HepG2 (cell line): Measurements from ENCODE around the gene GAL3ST2. TPM values are rescaled to one million over a fixed set of nuclear protein-coding genes. Genes with fewer than 3 reads are reported as not detected.

ENCODE experiments used
- ARID4A ChIP-seq: sonication (generic); formaldehyde crosslinking; IDR thresholded peaks from 2 replicates; pipeline ENCODE4 v1.5.0; 2020; ENCODE audit warnings: mild to moderate bottlenecking, missing genetic modification reagents, borderline replicate concordance
- ELF3 ChIP-seq: IDR thresholded peaks from 2 replicates; pipeline ENCODE4 v1.6.1; 2016; ENCODE audit warnings: missing genetic modification reagents, missing compliant biosample characterization
- FOSL1 ChIP-seq: sonication (generic); formaldehyde crosslinking; IDR thresholded peaks from 2 replicates; pipeline ENCODE4 v1.9.0; 2021; ENCODE audit warnings: missing genetic modification reagents, borderline replicate concordance
- FOSL2 ChIP-seq: sonication (generic); formaldehyde crosslinking; IDR thresholded peaks from 2 replicates; pipeline ENCODE4 v1.4.0; 2020; ENCODE audit warnings: missing genetic modification reagents
- FOXM1 ChIP-seq: sonication (generic); formaldehyde crosslinking; IDR thresholded peaks from 2 replicates; pipeline ENCODE4 v1.5.0; 2020; ENCODE audit warnings: missing genetic modification reagents
- GABPB1 ChIP-seq: IDR thresholded peaks from 2 replicates; pipeline ENCODE4 v1.6.1; 2016; ENCODE audit warnings: mild to moderate bottlenecking, missing genetic modification reagents, moderate library complexity, missing compliant biosample characterization
- HIC2 ChIP-seq: sonication (generic); formaldehyde crosslinking; IDR thresholded peaks from 2 replicates; pipeline ENCODE4 v1.9.0; 2022; ENCODE audit warnings: low read depth, missing genetic modification reagents
- IRF1 ChIP-seq: sonication (generic); formaldehyde crosslinking; IDR thresholded peaks from 2 replicates; pipeline ENCODE4 v1.4.0; 2020; ENCODE audit warnings: low read depth, mild to moderate bottlenecking, missing genetic modification reagents
- JUN ChIP-seq: sonication (generic); formaldehyde crosslinking; IDR thresholded peaks from 2 replicates; pipeline ENCODE4 v1.4.0; 2020; ENCODE audit warnings: mild to moderate bottlenecking, missing genetic modification reagents
- KAT2B ChIP-seq: fragments of 150-350 bp; IDR thresholded peaks from 2 replicates; pipeline ENCODE4 v1.6.1; 2014; ENCODE audit warnings: low read depth, low read length, borderline replicate concordance
- NCOA2 ChIP-seq: sonication (generic); formaldehyde crosslinking; IDR thresholded peaks from 2 replicates; pipeline ENCODE4 v1.8.0; 2022; ENCODE audit warnings: inconsistent platforms
- NR2F1 ChIP-seq, 2 experiments: fragments of 450-650 bp in 1 of 2; formaldehyde crosslinking in 1 of 2; IDR thresholded peaks; 2 replicates each; pipeline versions ENCODE4 v1.5.0 to v1.6.1; 2016 to 2020; ENCODE audit warnings: mild to moderate bottlenecking in 1 of 2, missing compliant biosample characterization in 1 of 2, missing genetic modification reagents in 1 of 2, moderate library complexity in 1 of 2
- POLR2G ChIP-seq: fragments of 200-400 bp; formaldehyde crosslinking; IDR thresholded peaks from 2 replicates; pipeline ENCODE4 v1.6.1; 2018; ENCODE audit warnings: mild to moderate bottlenecking, low read depth, low read length, moderate library complexity
- SP5 ChIP-seq: IDR thresholded peaks from 2 replicates; pipeline ENCODE4 v1.6.1; 2016; ENCODE audit warnings: low read depth, borderline replicate concordance
- TCF7L2 ChIP-seq: IDR thresholded peaks from 2 replicates; pipeline ENCODE4 v1.6.1; 2011; ENCODE audit warnings: mild to moderate bottlenecking, low read depth, low read length, moderate library complexity
- ZKSCAN8 ChIP-seq: IDR thresholded peaks from 2 replicates; pipeline ENCODE4 v1.6.1; 2016; ENCODE audit warnings: borderline replicate concordance, missing genetic modification reagents, missing compliant biosample characterization
- ZMYM4 ChIP-seq: sonication (generic); formaldehyde crosslinking; IDR thresholded peaks from 2 replicates; pipeline ENCODE4 v1.8.1; 2023; ENCODE audit warnings: mild to moderate bottlenecking, missing genetic modification reagents
- ZNF30 ChIP-seq: sonication (generic); formaldehyde crosslinking; IDR thresholded peaks from 2 replicates; pipeline ENCODE4 v1.5.0; 2020; ENCODE audit warnings: mild to moderate bottlenecking, missing genetic modification reagents
- ZNF343 ChIP-seq: sonication (generic); formaldehyde crosslinking; IDR thresholded peaks from 2 replicates; pipeline ENCODE4 v1.4.0; 2020; ENCODE audit warnings: mild to moderate bottlenecking, missing genetic modification reagents
- ZNF776 ChIP-seq: sonication (generic); formaldehyde crosslinking; IDR thresholded peaks from 2 replicates; pipeline ENCODE4 v1.4.0; 2020; ENCODE audit warnings: mild to moderate bottlenecking, missing genetic modification reagents
- ZNF883 ChIP-seq: sonication (generic); formaldehyde crosslinking; IDR thresholded peaks from 2 replicates; pipeline ENCODE4 v1.5.1; 2020; ENCODE audit warnings: mild to moderate bottlenecking, missing genetic modification reagents; ENCODE audit errors: not compliant biosample characterization
- polyA plus RNA-seq, 8 experiments: library from polyadenylated mRNA; depleted of rRNA in 3 of 8; stranded (reverse) in 7 of 8; unstranded in 1 of 8; fragments of >200 nt; fragmentation: Illumina TruSeq in 4 of 8; extraction: Trizol in 4 of 8; gene quantifications; 2 replicates each; pipeline versions ENCODE4 v1.2.1 to v1.2.3, GENCODE V29; 2011 to 2016; ENCODE audit warnings: low read depth in 4 of 8, missing spikeins in 1 of 8, mixed read lengths in 1 of 8; ENCODE audit not compliant: insufficient read depth in 1 of 8
- total RNA-seq, 5 experiments: library from RNA; depleted of rRNA; stranded (reverse); fragments of >200 nt; fragmentation: Illumina TruSeq; extraction: Trizol; gene quantifications; 2 replicates each; pipeline ENCODE4 v1.2.3, GENCODE V29; 2016; ENCODE audit warnings: low read depth in 1 of 5
- TF ChIP-seq, protein P1 (sequence below): sonication (generic); formaldehyde crosslinking; IDR thresholded peaks from 2 replicates; pipeline ENCODE4 v1.5.1; 2020; ENCODE audit warnings: missing genetic modification reagents, mild to moderate bottlenecking, borderline replicate concordance

The GAL3ST2 gene
- total and polyA plus RNA-seq, 2 of the 13 experiments (the other 11 are each of a cell fraction or from before 2014, with no cell fraction given), result 0.17 to 0.20 TPM

GRCh38 chr2:241798631-241799521, 22.3 kb downstream of the GAL3ST2 start (continued):
- TF ChIP-seq ZNF883 (CRISPR knock-in tag), result no peak
- TF ChIP-seq ZNF343 (CRISPR knock-in tag), result no peak
- TF ChIP-seq ZNF776 (CRISPR knock-in tag), result no peak
- no peak for TF ChIP-seq TCF7L2
- TF ChIP-seq GABPB1, result peak; percentile 88
- peak; percentile 61 for TF ChIP-seq ARID4A (CRISPR knock-in tag)
- TF ChIP-seq HIC2, result peak; percentile 66; the same call in 1 of the 2 replicates
- no peak for TF ChIP-seq KAT2B
- 0 out of 2 replicates have a peak, but pooled peaks have one; percentile 26 for TF ChIP-seq ELF3
- no peak for TF ChIP-seq ZKSCAN8 (CRISPR knock-in tag)
- TF ChIP-seq JUN (CRISPR knock-in tag), result no peak
- peak; percentile 64 for TF ChIP-seq POLR2G
- TF ChIP-seq IRF1, result no peak
- TF ChIP-seq ZMYM4 (CRISPR knock-in tag), result no peak; the same call in 1 of the 2 replicates
- TF ChIP-seq FOSL1 (CRISPR knock-in tag), result no peak
- TF ChIP-seq ZNF30 (CRISPR knock-in tag), result no peak
- no peak for TF ChIP-seq FOSL2
- no peak for TF ChIP-seq FOXM1 (CRISPR knock-in tag)
- no peak for TF ChIP-seq NR2F1 (CRISPR knock-in tag; IDR thresholded peaks at IDR 0.05)
- TF ChIP-seq, protein P1, sequence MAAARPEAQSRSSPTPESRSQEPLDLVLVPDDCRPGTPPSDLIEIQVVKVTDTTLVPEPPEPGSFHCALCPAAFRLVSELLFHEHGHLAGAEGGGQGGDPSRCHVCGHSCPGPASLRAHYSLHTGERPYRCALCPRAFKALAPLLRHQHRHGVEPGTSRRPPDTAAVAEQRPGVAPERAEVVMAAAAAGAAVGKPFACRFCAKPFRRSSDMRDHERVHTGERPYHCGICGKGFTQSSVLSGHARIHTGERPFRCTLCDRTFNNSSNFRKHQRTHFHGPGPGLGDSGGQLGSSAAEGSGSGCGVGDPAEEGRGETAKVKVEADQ, result 0 out of 2 replicates have a peak, but pooled peaks have one; percentile 35
- 0 out of 2 replicates have a peak, but pooled peaks have one; percentile 27 for TF ChIP-seq SP5 (CRISPR knock-in tag)
- TF ChIP-seq NCOA2 (CRISPR knock-in tag), result no peak
